ENCODE measurements around the gene FAM111B.

- TF ChIP-seq, protein P1, sequence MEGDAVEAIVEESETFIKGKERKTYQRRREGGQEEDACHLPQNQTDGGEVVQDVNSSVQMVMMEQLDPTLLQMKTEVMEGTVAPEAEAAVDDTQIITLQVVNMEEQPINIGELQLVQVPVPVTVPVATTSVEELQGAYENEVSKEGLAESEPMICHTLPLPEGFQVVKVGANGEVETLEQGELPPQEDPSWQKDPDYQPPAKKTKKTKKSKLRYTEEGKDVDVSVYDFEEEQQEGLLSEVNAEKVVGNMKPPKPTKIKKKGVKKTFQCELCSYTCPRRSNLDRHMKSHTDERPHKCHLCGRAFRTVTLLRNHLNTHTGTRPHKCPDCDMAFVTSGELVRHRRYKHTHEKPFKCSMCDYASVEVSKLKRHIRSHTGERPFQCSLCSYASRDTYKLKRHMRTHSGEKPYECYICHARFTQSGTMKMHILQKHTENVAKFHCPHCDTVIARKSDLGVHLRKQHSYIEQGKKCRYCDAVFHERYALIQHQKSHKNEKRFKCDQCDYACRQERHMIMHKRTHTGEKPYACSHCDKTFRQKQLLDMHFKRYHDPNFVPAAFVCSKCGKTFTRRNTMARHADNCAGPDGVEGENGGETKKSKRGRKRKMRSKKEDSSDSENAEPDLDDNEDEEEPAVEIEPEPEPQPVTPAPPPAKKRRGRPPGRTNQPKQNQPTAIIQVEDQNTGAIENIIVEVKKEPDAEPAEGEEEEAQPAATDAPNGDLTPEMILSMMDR (IDR thresholded peaks at IDR 0.05): no peak
- TF ChIP-seq POLR2A (IDR thresholded peaks at IDR 0.05): no peak
These were observed 34.8 kb downstream of the FAM111B start for GRCh38 chr11:59141673-59142460.
